ENCODE measurements around the gene GRIN3B.

The GRIN3B gene

DNA sequence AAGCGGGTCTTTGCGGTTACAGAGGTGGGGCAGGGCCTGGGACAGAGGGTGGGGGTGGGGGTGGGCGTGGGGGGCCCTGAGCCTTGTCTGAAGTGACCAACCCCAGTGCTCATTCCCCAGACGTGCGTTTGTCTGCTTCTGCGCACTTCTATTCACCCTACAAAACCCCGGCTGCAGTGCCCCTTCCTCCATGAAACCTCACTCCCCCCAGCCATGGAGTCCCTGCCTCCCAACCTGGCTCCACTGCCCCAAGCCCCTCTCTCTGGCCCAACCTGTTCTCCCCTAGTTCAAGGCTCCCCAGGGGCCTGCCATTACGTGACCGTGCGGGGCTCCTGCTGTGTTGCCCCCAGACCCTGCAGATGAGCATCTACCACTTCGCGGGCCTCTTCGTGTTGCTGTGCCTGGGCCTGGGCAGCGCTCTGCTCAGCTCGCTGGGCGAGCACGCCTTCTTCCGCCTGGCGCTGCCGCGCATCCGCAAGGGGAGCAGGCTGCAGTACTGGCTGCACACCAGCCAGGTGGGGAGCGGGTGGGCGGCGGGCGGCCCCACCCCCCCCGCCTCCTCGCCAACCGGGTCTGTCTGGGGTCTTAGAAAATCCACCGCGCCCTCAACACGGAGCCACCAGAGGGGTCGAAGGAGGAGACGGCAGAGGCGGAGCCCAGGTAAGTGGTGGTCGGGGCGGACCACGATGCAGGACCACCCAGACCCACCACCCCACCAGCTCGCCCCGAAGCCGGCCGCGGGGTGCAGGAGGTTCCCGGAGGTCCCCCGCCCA is 8.2 kb downstream of the GRIN3B start:
- DNase-seq = no peak

DNA sequence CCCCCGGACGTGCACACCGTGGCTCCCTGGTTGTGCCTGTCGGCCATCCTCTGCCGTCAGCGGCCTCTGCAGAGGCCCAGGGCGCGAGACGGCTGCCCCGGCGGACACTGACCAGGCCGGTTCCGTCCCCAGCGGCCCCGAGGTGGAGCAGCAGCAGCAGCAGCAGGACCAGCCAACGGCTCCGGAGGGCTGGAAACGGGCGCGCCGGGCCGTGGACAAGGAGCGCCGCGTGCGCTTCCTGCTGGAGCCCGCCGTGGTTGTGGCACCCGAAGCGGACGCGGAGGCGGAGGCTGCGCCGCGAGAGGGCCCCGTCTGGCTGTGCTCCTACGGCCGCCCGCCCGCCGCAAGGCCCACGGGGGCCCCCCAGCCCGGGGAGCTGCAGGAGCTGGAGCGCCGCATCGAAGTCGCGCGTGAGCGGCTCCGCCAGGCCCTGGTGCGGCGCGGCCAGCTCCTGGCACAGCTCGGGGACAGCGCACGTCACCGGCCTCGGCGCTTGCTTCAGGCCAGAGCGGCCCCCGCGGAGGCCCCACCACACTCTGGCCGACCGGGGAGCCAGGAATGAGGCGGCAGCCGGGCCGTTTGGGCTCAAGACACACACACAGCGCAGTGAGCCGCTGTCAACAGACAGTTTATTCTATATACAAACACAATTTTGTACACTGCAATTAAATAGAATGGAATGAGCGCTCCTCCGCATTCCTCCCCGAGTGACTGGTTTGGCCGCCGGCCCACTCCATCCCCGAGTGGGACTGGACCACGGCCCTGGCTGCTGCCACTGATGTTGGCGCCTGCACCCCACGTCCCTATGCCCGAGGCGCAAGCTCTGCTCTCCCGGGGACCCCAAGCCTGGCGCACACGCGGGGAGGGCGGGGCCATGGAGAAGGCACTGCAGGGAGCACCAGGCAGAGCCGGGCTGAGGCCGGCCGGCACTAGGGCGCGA is 9.1 kb downstream of the GRIN3B start:
- DNase-seq = no peak

DNA sequence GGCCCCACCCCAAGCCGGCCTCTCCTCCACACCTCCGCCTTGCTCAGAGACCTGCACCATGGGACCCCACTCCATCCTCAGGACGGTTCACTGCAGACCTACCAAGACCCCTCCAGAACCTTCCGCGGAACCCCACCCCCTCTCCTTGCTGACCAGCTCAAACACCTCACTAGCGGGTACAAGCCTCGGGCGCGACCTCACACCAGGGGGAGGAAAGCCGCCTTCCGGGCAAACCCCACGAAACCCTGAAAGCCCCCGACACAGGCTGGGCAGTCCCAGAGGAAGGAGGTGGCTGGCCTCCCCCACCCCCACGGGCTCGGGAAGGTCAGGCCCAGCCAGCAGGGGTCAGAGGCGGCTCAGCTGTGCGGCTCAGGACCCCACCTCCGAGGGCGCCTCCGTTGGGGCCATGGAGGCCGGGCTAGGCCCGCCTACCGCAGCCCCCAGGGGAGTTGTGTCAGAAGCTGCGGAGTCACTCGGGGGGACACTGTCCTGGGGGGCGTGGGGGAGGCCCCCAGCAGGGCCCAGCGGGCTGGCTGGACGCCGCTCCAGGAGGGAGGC is 9.8 kb downstream of the GRIN3B start:
- no peak for DNase-seq

DNA sequence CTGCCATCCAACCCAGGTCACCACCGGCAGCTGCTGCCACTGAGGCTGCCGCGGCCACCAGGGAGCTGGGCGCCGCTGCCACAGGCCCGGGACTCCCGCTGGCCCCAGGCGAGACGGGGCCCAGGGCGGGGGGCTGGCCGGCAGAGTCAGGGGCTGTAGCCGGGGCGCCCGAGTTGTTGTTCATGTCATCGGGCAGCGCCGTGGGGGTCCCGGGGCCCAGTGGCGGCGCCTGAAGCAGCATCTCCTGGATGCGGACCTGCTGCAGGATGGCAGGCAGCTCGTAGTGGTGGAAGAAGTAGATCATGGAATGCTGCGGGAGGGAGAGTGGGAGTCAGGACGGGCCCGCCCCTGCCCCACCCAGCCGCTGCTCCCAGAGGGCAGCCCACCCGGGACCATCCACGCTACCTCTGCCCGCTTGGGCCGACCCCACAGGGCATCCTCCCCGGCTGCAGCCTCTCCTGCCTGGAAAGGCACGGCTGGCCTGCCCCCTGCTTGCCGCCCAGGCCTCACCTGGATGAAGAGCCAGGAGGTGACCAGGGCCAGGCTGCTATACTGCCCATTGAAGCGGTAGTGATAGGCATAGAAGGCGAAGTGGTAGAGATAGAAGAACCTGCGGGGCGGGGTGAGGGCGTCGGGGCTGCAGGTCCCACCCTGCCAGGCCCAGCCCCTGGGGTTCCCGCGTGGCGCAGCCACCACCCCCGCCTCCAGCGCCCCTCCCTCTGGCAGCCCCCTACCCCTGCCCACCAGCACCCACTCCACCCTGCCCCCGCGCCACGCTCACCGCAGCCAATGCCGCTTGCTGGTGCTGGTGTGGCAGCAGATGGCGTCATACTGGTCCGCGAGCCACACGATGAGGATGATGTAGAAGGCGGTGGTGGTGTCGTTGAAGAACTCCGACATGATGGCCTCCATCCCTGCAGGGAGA is 10.6 kb downstream of the GRIN3B start:
- DNase-seq = no peak

DNA sequence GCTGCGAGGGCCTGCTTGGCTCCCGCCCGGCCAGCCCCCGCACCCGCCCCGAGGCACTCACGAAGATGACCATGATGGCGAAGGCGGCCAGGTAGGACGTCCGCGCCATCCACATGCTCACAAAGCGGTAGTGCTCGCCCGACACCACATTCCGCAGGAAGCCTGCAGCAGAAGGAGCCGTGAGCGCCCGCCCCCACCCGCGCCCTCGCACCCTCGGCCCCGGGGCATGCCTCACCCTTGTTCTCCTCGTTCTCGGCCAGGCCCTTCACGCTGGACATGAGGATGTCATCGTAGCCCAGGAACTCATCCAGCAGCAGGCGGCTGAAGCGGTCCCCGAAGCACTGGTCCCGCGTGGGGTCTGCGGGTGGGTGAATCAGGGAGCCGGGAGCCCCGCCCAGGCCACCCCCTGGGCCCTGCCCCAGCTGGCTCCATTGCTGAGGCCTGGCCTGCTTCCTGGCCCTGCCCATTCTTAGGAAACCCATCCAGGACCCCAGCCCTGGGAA is 11.7 kb downstream of the GRIN3B start:
- DNase-seq = no peak

DNA sequence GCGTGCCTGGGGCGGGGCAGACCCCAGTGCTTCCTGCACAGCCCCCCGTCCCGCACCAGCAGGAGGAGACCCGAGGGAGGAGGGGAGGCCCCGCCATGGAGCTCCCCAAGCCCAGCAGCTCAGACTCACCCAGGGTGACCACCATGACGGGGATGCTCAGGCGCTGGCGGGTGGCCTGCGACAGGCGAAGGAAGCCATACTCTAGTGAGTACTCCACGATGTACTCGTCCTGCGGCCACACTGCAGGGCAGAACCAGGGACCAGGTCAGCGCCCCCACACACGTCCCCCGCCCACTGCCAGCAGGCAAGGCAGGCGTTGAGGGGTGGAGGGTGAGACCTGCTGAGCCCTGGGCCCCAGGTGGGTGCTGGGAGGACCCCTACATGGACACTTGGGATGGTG is 12.1 kb downstream of the GRIN3B start:
- no peak for DNase-seq

DNA sequence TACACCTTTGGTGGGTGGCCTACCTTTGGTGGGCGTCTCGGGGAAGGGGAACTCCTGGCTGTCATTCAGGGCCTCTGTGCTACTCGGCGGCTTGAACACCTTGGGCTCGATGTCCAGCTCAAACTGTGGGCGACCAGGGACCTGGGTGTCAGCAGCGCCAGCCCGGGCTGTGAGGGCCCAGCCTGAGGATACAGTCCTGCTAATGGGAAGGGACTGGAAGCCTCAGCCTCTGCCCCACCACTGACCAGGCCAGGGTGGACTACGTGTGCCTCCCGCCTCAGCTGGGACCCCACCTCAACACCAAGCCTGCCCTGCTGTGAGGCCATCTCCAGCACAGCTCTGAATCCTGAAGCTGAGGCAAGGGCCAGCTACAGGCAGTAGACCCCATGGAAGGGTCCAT is 13.0 kb downstream of the GRIN3B start:
- no peak for DNase-seq

DNA sequence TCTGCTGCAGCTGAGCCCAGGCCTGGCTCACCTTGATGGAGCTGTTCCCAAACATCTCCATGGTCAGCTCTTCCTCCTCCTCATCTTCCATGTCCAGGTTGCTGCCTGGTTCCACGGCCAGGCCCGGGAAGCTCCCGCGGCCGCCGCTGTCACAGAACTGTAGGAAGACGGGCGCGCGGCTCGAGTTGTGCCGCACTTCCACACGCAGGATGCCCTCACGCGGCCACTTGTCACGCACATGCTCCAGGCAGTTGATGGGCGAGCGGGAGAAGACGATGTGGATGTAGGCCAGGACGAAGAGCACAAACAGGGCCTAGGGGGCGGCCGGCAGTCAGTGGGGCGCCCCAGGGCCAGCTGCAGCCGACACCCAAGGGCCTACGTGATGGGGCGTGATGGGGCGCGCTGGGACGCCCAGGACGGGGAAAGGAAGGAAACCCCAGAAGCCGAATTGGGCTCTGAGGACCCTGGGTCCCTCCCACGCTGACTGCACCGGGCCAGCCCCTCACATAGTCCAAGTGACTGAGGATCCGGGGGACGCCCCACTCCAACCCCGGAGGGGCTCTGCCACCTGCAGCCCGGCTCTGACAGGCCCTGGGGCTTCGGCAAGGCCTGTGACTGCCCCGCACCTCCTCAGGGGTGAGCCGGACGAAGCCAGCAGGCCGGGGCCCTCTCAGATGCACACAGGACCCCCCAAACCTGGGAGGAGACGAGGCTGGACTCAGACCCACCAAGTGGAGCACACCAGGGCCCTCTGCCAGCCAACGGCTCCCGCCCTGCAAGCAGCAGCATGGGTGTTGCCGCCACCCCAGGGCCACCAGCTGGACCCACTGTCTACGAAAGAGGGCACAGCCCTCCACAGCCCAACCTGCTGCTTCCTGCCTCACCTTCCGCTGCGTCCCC is 14.2 kb downstream of the GRIN3B start:
- DNase-seq = no peak

DNA sequence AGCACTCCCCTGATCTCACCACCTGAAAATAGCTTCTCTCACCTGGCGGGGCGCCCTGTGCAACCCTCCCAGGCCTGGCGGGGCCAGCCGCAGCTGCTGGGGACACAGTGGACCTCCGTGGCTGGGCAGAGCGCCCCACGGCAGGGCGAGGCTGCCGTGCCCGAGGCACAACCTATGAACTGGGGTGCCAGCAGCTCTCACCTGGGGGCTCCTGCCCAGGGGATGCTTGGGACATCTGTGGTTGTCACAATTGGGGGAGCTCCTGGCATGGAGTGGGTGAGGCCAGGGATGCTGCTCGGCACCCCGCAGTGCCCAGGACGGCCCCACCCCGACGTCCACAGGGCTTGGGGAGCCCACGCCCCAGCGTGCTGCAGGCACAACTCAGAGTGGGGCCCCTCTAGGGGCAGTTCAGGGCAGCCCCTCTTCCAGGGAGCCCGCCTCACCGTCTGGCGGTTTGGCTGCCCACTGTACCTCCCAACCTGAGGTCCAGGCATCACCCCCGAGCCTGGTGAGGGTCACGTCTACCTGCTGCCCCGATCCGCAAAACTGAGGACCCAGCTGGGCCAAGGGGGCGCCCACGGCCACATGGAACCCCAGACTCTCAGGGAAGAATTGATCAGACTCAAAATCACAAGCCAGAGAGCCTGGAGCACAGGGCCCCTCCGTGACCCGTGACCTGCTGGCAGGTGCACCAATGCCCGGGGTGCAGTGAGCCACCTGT is 15.0 kb downstream of the GRIN3B start:
- DNase-seq = no peak

DNA sequence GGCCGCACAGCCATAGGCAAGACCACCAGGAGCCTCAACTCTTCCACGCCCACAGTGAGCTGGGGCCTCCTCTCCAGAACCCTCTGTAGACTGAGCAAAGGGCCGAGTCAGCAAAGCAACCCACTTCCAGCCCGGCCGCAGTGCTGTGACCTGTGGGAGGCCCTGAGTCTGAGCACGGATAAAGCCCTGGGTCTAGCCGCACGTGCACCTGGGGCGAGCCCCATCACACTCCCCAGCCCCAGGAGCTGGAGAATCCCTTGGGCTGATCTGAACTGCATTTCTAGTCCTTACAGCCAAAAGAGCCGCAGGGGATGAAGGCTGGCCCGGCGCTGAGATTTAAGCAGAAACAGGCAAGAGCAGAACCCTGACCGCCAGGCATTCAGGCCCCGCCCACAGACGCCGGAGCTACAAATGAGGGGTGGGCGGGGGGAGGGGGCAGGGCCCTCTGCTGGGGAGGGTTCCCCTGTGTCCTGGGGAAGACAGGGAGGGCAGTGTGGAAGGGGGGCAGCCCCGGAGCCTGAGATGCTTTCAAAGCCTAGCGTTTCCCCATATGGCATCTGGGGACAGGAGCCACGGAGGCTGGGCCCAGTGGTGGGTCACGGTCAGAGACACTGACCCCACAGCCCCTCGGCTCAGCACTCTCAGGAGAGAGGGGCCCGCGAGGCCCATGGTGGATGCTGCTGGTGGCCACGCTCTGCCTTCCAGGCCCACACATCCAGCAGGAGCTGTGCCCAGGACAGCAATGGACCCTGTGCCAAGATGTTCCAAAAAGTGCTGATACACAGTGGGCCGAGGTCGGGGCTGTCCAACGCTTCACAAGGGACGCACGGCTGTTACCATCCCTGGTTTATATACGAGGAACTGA is 15.8 kb downstream of the GRIN3B start:
- no peak for DNase-seq

DNA sequence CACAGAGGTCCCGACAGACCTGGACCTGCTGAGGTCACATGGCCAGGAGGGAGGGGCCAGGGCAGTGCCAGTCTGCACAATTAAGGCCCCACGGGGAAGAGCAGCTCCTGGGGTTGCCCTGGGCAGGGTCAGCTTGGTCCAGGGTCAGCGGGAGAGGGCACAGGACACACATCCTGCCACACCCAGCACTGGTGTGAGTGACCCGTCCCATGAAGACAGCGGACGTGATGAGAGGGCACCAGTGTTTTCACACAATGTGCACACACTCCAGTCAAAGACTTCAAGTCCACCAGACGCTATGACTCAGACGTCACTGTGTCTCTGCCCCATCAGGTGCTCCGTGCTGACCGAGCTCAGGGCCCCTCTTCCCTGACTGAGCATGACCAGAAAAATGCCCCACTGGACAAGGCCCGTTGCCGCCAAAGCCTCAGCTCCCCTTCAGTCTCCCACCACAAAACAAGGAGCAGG is 16.5 kb downstream of the GRIN3B start:
- no peak for DNase-seq

DNA sequence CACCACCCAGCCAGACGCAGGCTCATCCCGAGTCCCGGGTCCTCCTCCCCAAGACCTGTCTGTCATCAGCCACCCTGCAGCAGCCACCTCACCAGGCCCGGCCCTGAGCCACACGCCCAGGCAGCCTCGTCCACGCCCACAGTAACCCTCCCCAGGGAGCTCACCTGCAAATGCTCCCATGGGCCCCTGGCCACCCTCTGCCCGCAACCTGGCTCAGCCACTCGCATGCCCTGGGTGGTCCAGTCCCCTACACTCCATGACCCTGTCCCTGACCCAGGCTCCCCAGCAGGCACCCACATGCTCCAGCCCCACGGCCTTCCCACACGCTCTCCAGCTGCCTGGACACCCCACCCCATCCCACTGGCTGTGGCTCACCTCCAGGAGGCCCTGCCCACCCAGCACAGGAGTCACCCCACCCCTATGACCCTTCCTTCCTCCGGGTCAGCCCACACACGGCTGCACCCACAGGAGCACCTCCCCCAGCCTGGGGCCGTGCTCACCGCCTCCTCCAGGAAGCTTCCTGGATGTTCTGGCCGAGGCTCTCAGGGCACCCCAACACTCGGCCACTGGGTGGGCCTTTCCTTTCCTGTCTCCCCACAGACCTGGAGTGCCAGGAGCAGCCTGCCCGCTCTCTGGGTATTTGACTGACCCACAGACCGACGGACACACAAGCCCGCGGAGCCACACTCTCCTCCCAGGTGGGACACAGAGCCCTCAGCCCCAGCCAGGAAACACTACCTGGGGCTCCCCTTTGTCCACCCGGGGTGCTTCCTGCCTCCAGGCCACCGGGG is 17.1 kb downstream of the GRIN3B start:
- no peak for DNase-seq

DNA sequence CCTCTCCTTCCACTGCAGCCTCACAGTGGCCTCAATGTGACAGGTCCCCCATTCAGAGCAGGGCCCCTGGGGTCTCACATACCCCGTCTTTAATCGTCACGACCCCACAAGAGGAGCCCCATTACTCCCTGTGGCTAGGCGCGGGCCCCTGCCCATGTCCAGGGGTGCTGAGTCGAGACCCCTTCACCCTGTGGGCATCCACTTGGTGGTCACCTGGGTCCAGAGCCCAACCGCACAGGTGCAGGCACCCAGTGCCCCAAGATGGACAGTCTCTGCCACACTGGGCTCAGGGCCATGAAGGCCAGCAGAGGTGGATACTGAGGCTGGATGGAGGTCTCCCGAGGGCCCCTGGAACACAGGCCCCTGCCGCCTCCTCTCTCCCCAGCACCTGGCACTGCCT is 17.7 kb downstream of the GRIN3B start:
- no peak for DNase-seq

DNA sequence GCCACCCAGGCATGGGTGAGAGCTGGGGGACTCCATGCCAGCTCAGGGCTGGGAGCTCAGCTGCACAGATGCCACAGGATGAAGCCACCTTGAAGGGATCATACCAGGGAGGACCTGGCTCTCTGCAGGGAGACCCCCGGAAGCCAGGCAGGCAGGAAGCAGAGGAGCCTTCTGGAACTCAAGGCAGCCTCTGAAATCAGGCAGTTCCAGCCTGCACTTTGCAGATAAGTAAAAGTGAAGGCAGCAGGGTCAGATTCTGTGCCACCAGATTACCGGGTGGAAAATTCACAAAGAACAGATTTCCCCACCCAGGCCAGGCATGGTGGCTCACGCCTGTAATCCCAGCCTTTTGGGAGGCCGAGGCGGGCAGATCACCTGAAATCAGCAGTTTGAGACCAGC is 18.2 kb downstream of the GRIN3B start:
- no peak for DNase-seq

DNA sequence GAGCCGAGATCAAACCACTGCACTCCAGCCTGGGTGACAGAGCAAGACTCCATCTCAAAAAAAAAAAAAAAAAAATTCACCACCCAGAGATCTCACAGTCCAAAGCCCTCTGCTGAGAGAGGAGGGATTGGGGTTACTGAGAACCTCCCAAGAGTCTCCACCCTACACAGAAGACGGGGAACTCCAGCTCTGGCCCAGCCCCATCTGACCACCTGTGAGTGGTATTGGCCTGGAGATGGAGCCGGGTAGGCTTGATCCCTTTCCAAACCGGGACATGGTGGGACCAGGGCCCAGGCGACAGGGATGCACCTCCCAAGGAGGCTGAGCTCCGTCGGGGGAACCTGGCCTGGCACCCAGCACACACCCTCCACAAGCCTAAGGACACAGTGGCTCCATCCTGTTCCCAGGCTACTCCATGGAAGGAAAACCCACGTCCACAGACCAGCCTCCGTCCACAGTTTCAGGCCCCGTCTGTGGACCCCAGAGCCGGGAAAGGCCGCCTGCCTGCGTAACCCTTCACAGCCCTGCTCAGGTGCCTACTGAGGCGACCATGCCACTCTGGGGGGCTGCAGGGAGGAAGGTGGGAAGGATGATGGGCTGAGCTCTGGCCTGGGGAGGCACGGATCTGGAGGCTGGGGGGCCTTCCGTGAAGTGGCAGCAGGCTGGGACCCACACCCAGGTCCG is 18.9 kb downstream of the GRIN3B start:
- no peak for DNase-seq

DNA sequence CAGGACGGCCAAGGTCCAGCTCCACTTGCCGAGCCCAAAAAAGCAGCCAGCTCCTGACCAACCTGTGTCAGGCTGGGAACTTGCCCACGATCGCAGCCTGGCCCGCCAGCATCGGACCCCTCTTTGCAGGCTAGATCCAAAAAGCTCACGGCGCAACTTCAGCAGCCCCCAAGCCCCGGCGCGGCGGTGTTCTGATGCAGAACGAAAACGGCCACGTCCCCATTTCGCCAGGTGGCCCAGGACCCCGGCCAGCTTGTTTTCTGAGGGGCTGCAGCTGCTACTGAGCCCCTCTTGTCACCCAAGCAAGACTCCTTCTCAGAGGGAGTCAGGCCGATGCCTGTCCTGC is 19.4 kb downstream of the GRIN3B start:
- no peak for DNase-seq

DNA sequence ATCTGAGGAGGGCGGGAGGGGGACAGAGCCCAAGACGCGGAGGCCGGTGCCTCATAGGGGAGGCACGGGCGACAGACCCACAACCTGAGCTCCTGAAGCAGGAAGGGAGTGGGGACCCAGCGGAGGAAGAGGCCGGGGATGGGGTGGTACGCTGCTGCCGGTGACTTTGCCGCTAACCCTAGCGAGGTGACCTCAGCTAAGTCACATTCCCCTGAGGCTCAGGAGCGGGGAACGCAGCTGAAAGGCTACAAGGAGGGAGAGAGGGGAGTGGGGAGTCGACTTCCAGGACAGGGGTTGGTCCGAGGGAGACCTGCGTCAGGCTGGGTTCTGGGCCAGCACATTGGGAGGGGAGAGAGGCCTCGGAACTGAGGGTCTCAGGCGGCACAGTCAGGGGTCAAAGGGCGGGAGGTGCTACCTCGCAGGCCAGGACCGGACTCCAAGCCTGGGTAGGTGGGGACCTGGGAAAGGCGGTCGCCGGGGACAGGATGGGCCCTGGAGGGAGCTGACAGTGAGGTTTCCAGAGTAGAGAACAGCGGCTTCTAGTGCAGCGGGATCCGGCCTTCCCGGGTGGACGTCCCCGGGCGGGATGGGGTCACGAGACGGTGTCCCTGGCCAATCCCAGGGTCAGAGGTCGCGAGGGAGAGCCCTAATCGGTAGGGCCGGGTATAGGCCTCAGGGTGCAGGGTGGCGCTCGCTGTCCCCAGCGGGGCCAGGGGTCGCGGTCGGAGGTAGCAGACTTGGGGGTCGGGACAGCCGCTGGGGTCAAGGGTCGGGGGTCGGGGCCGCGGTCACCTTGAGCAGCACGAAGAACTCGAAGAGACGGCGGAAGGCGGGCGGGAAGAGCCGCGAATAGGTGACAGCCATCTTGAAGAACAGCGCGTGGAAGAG is 20.0 kb downstream of the GRIN3B start:
- no peak for DNase-seq
